ENCODE measurements around the gene CCDC122.

- no peak for TF ChIP-seq POLR2AphosphoS5 (IDR thresholded peaks at IDR 0.05; ENCODE audit: borderline replicate concordance, low read depth, low read length)
- no peak for TF ChIP-seq FOXP2 (optimal IDR thresholded peaks at IDR 0.05; ENCODE audit: control extremely low read depth, extremely low read length, insufficient read depth)
Observed at GRCh38 chr13:43911278-43911677, 31.7 kb upstream of the CCDC122 start.
